GM12878 (cell line): ENCODE data around the gene GRIK1. TPM values are rescaled to one million over a fixed set of nuclear protein-coding genes. Genes with fewer than 3 reads are reported as not detected.

Source experiments
- ATAC-seq: fragments of 200-7000 bp; cut with Tn5 transposase; 3 replicates; pipeline ENCODE4 v1.9.1; 2020; ENCODE audit warnings: mild to moderate bottlenecking, moderate library complexity
- BruUV-seq: library from RNA; stranded (reverse); fragments of 400-500 nt; replicated peaks from 2 replicates; lab custom pipeline; 2021; lab: Mats Ljungman, UMichigan
- CTCF ChIA-PET: fragments of 300-600 bp; sonication (Branson Sonifier 250); formaldehyde crosslinking; extraction: SDS; loops from one replicate; lab custom pipeline; 2021; ENCODE audit warnings: inconsistent platforms; lab: Yijun Ruan, JAX
- POLR2A ChIA-PET: fragments of 350-600 bp; formaldehyde crosslinking; extraction: SDS; loops from one replicate; lab custom pipeline; 2021; ENCODE audit warnings: inconsistent platforms; lab: Charles Lee
- RAD21 ChIA-PET: fragments of 300-600 bp; sonication (Branson Sonifier 250); formaldehyde crosslinking; loops from one replicate; lab custom pipeline; 2023; ENCODE audit warnings: antibody characterized with exemption; ENCODE audit not compliant: unreplicated experiment; lab: Charles Lee
- SMC1A ChIA-PET: fragments of 300-600 bp; sonication (Branson Sonifier 250); formaldehyde crosslinking; loops from one replicate; lab custom pipeline; 2023; ENCODE audit not compliant: unreplicated experiment, uncharacterized antibody; lab: Charles Lee
- DNase-seq: peaks from one replicate; pipeline ENCODE4 v3.0.0-alpha.2; 2011; ENCODE audit warnings: low read depth, low spot score
- FAIRE-seq: peaks from 3 replicates; lab custom pipeline; 2011; peaks lifted over from hg19 to GRCh38; lab: Jason Lieb, UNC
- H2AFZ ChIP-seq: 2 replicates; pipeline ENCODE4 v1.6.0; 2011; ENCODE audit warnings: low read depth, low read length, control low read depth; ENCODE audit not compliant: control insufficient read depth
- H3K27ac ChIP-seq: 2 replicates; pipeline ENCODE4 v1.5.1; 2011; ENCODE audit warnings: control low read depth; ENCODE audit not compliant: control insufficient read depth, insufficient read depth
- H3K27me3 ChIP-seq, 2 experiments: replicated peaks in 1 of 2; 2 replicates each; pipeline versions ENCODE4 v1.6.0 to v1.6.1; 2011; ENCODE audit warnings: low read length in 1 of 2; ENCODE audit not compliant: control insufficient read depth in 2 of 2, insufficient read depth in 2 of 2
- H3K36me3 ChIP-seq, 2 experiments: 2 replicates each; pipeline ENCODE4 v1.5.1; 2011; ENCODE audit warnings: low read length in 1 of 2; ENCODE audit not compliant: control insufficient read depth in 2 of 2, insufficient read depth in 2 of 2
- H3K4me1 ChIP-seq: 2 replicates; pipeline ENCODE4 v1.6.1; 2011; ENCODE audit warnings: mild to moderate bottlenecking, low read length, moderate library complexity, mixed read lengths; ENCODE audit not compliant: control insufficient read depth, insufficient read depth
- H3K4me2 ChIP-seq: 2 replicates; pipeline ENCODE4 v1.6.0; 2011; ENCODE audit warnings: control low read depth; ENCODE audit not compliant: control insufficient read depth, insufficient read depth
- H3K4me3 ChIP-seq: fragments of 200-600 bp; sonication (generic); 2 replicates; pipeline ENCODE4 v1.5.1; 2016
- H3K79me2 ChIP-seq: 2 replicates; pipeline ENCODE4 v1.6.0; 2011; ENCODE audit warnings: low read length; ENCODE audit not compliant: control insufficient read depth, insufficient read depth
- H3K9ac ChIP-seq: 2 replicates; pipeline ENCODE4 v1.8.0; 2011; ENCODE audit warnings: low read length, control low read depth, mixed read lengths; ENCODE audit not compliant: control insufficient read depth, insufficient read depth
- H3K9me3 ChIP-seq: replicated peaks from 3 replicates; pipeline ENCODE4 v1.5.1; 2011; ENCODE audit warnings: mild to moderate bottlenecking, low read length; ENCODE audit not compliant: control insufficient read depth, insufficient read depth
- H4K20me1 ChIP-seq: 2 replicates; pipeline ENCODE4 v1.6.0; 2011; ENCODE audit not compliant: control insufficient read depth, insufficient read depth
- ASH2L ChIP-seq: fragments of 300-600, 200-600 bp; sonication (generic); IDR thresholded peaks from 2 replicates; pipeline ENCODE4 v1.6.1; 2017; ENCODE audit warnings: low read depth, mild to moderate bottlenecking, borderline replicate concordance
- HDGF ChIP-seq: fragments of 450-650 bp; IDR thresholded peaks from 2 replicates; pipeline ENCODE4 v1.6.1; 2016; ENCODE audit warnings: antibody characterized with exemption
- PRDM15 ChIP-seq: fragments of 450-650 bp; formaldehyde crosslinking; IDR thresholded peaks from 2 replicates; pipeline ENCODE4 v1.4.0; 2020; ENCODE audit warnings: mild to moderate bottlenecking, moderate library complexity
- RELA ChIP-seq: fragments of 450-650 bp; IDR thresholded peaks from 2 replicates; pipeline ENCODE4 v1.8.0; 2014; ENCODE audit warnings: borderline replicate concordance; ENCODE audit not compliant: partially characterized antibody
- USF1 ChIP-seq: IDR thresholded peaks from 2 replicates; pipeline ENCODE4 v1.6.1; 2011; ENCODE audit warnings: borderline replicate concordance, low read depth, mild to moderate bottlenecking, moderate library complexity, mixed read lengths, low read length; ENCODE audit not compliant: insufficient read depth; ENCODE audit errors: extremely low read length
- WGBS: methylation state at CpG from one replicate; pipeline ENCODE4 v1.1.6; 2016; ENCODE audit warnings: low lambda C conversion rate; ENCODE audit not compliant: insufficient replicate concordance, insufficient coverage; ENCODE audit errors: missing lambda C conversion rate; 5-methylcytosine and 5-hydroxymethylcytosine counted together
- in situ Hi-C: fragments of 300-500 bp; cut with MboI; formaldehyde crosslinking; loops from 9 replicates; pipeline ENCODE4 v1.14.3; 2018; ENCODE audit warnings: mixed read lengths
- intact Hi-C: fragments of 100-400 bp; cut with micrococcal nuclease; formaldehyde crosslinking; loops from one replicate; pipeline ENCODE4 v1.14.2; 2022; ENCODE audit not compliant: unreplicated experiment
- polyA plus RNA-seq, 11 experiments: library from polyadenylated mRNA; depleted of rRNA in 4 of 11; unstranded in 6 of 11; stranded (reverse) in 5 of 11; fragments of >200 nt; fragmentation: Nextera tagmentation in 4 of 11; fragmentation: Illumina TruSeq in 1 of 11; extraction: Ambion mirVana in 4 of 11; extraction: Trizol in 1 of 11; gene quantifications; 1 replicate in 1 of 11; 2 replicates in 10 of 11; pipeline versions ENCODE4 v1.2.1 to v1.2.3, GENCODE V29; 2011 to 2016; ENCODE audit warnings: inconsistent platforms in 2 of 11, missing spikeins in 2 of 11, low read depth in 1 of 11
- total RNA-seq, 4 experiments: library from RNA; depleted of rRNA in 3 of 4; stranded (reverse); fragments of >200 nt in 3 of 4; fragmentation: Illumina TruSeq in 1 of 4; extraction: Trizol in 1 of 4; gene quantifications; 2 replicates each; pipeline versions ENCODE4 v1.2.1 to v1.2.3, GENCODE V29; 2013 to 2021

Gene GRIK1
- total and polyA plus RNA-seq, 10 of the 15 experiments (the other 5 are each of a cell fraction or from before 2014, with no cell fraction given), result 0.05 to 0.13 (median 0.09) TPM; not detected in 7

GRCh38 chr21:29725025-29725736 is 214.6 kb downstream of the GRIK1 start:
- Histone ChIP-seq H3K4me3 (no peak overlapping the region), H4K20me1 (no peaks in the 10 kb centered on the region), H3K36me3 (no peaks in the 10 kb centered on the region), H2AFZ (no peak overlapping the region), H3K9ac (no peak overlapping the region), H3K9me3 (no peaks in the 10 kb centered on the region), H3K79me2 (no peaks in the 10 kb centered on the region), H3K27ac (no peak overlapping the region), H3K4me2 (no peak overlapping the region), H3K27me3 (no peaks in the 10 kb centered on the region), H3K4me1 (no peaks in the 10 kb centered on the region)
- WGBS, result 60% methylated on average over 9 of the region's 9 CpGs
- no peak for DNase-seq
- no peak for ATAC-seq
- ChIA-PET SMC1A (no interaction called here), RAD21 (no interaction called here), CTCF (no interaction called here), POLR2A (interaction anchor here (0.6 kb wide), 1 partner anchor 775 kb away, joined by 3 read pairs; no protein-coding TSS in a partner anchor)
- in situ Hi-C loops, result no loop called here
- no peak for TF ChIP-seq ASH2L
- no peak for TF ChIP-seq HDGF
- TF ChIP-seq PRDM15 (CRISPR knock-in tag), result no peak
- no peak for TF ChIP-seq USF1
- TF ChIP-seq RELA, result no peak
- intact Hi-C loops, result no loop called here
- BruUV-seq, result no TSS peak
- FAIRE-seq, result no peak
